ENCODE measurements around the gene ANO4.
"Not testable (repeated sequence)": the region's sequence is repeated elsewhere in the genome, so short reads cannot be mapped to it uniquely, and the experiment has no call there.

ANO4 gene

GRCh38 chr12:100976735-100977134, 182.2 kb downstream of the ANO4 start:
- no peak overlapping the region for H3K27ac ChIP-seq (ENCODE audit: low read depth, low read length)

GRCh38 chr12:100980856-100981255, 186.3 kb downstream of the ANO4 start:
- Histone ChIP-seq H3K9ac (ENCODE audit: low read length) (no peak overlapping the region), H3K36me3 (ENCODE audit: insufficient read depth, low read length) (no peaks in the 10 kb centered on the region), H3K9me3 (ENCODE audit: low read length) (no peaks in the 10 kb centered on the region), H3K4me3 (ENCODE audit: low read depth in 1 of 2, low read length in 2 of 2) (no peak overlapping the region), H3K27me3 (ENCODE audit: control insufficient read depth in 1 of 2, insufficient read depth in 2 of 2, low read length in 2 of 2) (no peaks in the 10 kb centered on the region), H3K27ac (ENCODE audit: low read depth, low read length) (no peak overlapping the region), H3K4me1 (ENCODE audit: insufficient read depth, low read length) (no peaks in the 10 kb centered on the region)

More at GRCh38 chr12:100976735-100977134, 182.2 kb downstream of the ANO4 start:
- Histone ChIP-seq H3K4me3 (ENCODE audit: low read depth in 1 of 2, low read length in 2 of 2) (no peak overlapping the region), H3K4me1 (ENCODE audit: insufficient read depth, low read length) (no peaks in the 10 kb centered on the region), H3K9me3 (ENCODE audit: low read length) (no peaks in the 10 kb centered on the region), H3K36me3 (ENCODE audit: insufficient read depth, low read length) (no peaks in the 10 kb centered on the region), H3K9ac (ENCODE audit: low read length) (no peak overlapping the region), H3K27me3 (ENCODE audit: control insufficient read depth in 1 of 2, insufficient read depth in 2 of 2, low read length in 2 of 2) (no peaks in the 10 kb centered on the region)

DNA sequence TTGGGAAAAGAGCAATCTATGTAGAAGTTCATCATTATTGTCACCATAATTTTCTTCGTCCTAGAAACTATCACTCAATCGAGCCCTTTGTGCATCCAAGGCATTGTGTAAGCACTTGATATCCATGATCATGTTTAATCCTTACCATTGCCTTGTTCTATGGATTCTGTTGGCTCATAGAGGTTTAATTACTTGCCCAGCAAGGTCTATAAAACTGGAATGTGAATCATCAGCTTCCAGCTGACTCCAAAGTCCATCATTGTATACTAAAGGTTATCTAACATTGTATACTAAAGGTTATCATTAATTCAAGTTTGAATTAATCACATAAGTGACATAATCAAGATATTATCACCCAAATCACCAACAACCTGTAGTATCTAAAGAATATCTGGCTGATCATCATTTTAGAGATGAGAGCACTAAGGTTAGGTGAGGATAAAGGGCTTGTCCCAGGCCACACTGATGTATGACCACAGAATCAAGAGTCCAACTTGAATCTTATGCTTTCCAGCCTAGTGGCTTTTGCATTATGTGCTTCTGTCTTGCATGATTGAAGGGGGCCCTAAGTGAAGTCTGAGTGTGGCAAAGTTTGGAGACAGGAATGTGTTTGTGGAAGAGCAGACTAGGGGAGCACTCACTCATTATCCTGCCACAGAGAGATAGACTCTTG, 188.1 kb downstream of the ANO4 start:
- Histone ChIP-seq H3K9me3 (ENCODE audit: low read length) (no peaks in the 10 kb centered on the region), H3K4me3 (ENCODE audit: low read depth in 1 of 2, low read length in 2 of 2) (no peak overlapping the region), H3K9ac (ENCODE audit: low read length) (no peak overlapping the region), H3K27ac (ENCODE audit: low read depth, low read length) (no peak overlapping the region), H3K36me3 (ENCODE audit: insufficient read depth, low read length) (no peaks in the 10 kb centered on the region), H3K27me3 (ENCODE audit: control insufficient read depth in 1 of 2, insufficient read depth in 2 of 2, low read length in 2 of 2) (no peaks in the 10 kb centered on the region), H3K4me1 (ENCODE audit: insufficient read depth, low read length) (no peaks in the 10 kb centered on the region)

GRCh38 chr12:100984796-100985195, 190.2 kb downstream of the ANO4 start:
- Histone ChIP-seq H3K9me3 (ENCODE audit: low read length) (no peaks in the 10 kb centered on the region), H3K36me3 (ENCODE audit: insufficient read depth, low read length) (no peaks in the 10 kb centered on the region), H3K9ac (ENCODE audit: low read length) (no peak overlapping the region), H3K27ac (ENCODE audit: low read depth, low read length) (no peak overlapping the region), H3K4me1 (ENCODE audit: insufficient read depth, low read length) (no peaks in the 10 kb centered on the region), H3K4me3 (ENCODE audit: low read depth in 1 of 2, low read length in 2 of 2) (no peak overlapping the region), H3K27me3 (ENCODE audit: control insufficient read depth in 1 of 2, insufficient read depth in 2 of 2, low read length in 2 of 2) (no peaks in the 10 kb centered on the region)

- Histone ChIP-seq H3K27me3 (ENCODE audit: control insufficient read depth in 1 of 2, insufficient read depth in 2 of 2, low read length in 2 of 2) (no peaks in the 10 kb centered on the region), H3K9ac (ENCODE audit: low read length) (no peak overlapping the region), H3K9me3 (ENCODE audit: low read length) (no peaks in the 10 kb centered on the region), H3K4me3 (ENCODE audit: low read depth in 1 of 2, low read length in 2 of 2) (no peak overlapping the region), H3K36me3 (ENCODE audit: insufficient read depth, low read length) (no peaks in the 10 kb centered on the region), H3K4me1 (ENCODE audit: insufficient read depth, low read length) (no peaks in the 10 kb centered on the region), H3K27ac (ENCODE audit: low read depth, low read length) (no peak overlapping the region)
These were observed 192.3 kb downstream of the ANO4 start for GRCh38 chr12:100986595-100987547.

DNA sequence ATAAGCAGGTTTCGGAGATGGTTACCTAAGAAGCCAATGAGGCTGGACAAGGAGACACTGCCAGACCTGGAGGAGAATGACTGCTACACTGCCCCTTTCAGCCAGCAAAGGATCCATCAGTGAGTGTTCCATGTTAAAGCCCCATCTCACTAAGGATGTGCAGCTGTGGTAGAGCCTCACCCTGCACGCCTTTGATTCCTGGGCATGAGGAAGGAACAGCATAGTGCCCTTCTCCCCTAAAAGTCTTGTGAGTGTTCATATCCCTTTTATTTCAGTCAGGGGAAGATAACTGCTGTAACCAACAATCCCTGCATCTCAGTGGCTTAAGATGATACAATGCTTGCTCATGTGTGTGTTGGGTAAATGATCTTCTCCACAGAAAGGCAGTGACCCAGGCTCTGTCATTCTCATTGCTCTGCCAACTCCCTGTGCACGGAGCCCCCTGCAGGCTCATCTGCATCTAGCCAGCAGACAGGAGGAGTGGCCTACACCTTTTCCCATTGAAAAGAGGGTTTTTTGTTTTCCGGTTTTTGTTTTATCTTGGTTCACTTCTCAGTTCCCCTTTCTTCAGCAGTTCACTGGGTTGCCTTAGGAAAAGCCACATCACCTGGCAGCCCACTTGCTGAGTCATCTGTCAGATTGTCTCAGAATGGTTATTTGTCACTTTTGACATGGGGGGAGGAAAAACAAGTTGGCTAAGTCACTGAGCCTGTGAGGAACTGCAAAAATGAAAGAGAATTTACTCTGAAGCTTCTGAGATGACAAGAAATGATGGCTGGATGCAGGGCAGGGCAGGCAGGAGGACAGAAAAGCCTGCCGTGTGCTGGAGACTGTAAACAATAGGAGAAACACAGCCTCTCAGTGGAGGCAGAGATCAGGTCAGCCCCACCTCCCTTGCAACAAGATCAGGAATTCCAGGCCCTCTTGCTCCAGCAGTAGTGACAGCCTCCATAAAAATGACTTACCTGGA, 193.3 kb downstream of the ANO4 start:
- Histone ChIP-seq H3K27ac (ENCODE audit: low read depth, low read length) (no peak overlapping the region), H3K4me1 (ENCODE audit: insufficient read depth, low read length) (no peaks in the 10 kb centered on the region)

DNA sequence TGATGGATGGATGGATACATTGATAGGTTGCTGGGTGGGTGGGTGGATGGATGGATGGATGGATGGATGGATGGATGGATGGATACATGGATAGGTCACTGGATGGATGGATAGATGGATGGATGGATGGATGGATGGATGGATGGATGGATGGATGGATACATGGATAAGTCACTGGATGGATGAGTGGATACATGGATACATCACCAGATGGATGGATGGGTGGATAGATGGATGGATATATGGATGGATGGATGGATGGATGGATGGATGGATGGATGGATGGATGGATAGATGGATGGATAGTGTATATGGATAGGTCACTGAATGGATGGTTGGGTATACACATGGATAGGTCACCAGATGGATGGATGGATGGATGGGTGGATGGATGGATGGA, 194.9 kb downstream of the ANO4 start:
- not testable (repeated sequence) for H3K4me1 ChIP-seq (ENCODE audit: insufficient read depth, low read length); H3K27ac ChIP-seq (ENCODE audit: low read depth, low read length); H3K27me3 ChIP-seq (ENCODE audit: control insufficient read depth in 1 of 2, insufficient read depth in 2 of 2, low read length in 2 of 2); H3K4me3 ChIP-seq (ENCODE audit: low read depth in 1 of 2, low read length in 2 of 2); H3K9ac ChIP-seq (ENCODE audit: low read length); H3K36me3 ChIP-seq (ENCODE audit: insufficient read depth, low read length); H3K9me3 ChIP-seq (ENCODE audit: low read length)

More for the DNA sequence above, 193.3 kb downstream of the ANO4 start:
- Histone ChIP-seq H3K9me3 (ENCODE audit: low read length) (no peaks in the 10 kb centered on the region), H3K4me3 (ENCODE audit: low read depth in 1 of 2, low read length in 2 of 2) (no peak overlapping the region), H3K36me3 (ENCODE audit: insufficient read depth, low read length) (no peaks in the 10 kb centered on the region), H3K27me3 (ENCODE audit: control insufficient read depth in 1 of 2, insufficient read depth in 2 of 2, low read length in 2 of 2) (no peaks in the 10 kb centered on the region), H3K9ac (ENCODE audit: low read length) (no peak overlapping the region)

DNA sequence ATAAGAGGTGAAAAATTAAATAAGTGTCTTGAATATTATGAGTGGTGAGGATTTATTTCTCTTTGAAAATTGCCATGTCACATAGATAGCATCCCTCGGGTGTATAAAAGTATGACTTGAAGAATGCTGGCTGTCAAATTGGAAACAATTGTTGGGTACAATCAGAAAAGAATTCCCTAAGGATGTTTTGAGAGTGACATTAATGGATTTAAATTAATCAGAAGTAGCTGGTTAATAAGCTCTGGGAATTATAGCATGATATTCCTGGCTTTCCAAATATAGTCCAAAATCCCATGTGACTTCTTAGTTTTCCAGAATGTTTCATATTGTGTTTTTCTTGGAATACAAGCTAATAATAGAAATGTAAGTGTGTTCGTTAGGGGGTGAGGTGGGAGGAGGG, 196.5 kb downstream of the ANO4 start:
- H3K27ac ChIP-seq (ENCODE audit: low read depth, low read length): no peak overlapping the region

DNA sequence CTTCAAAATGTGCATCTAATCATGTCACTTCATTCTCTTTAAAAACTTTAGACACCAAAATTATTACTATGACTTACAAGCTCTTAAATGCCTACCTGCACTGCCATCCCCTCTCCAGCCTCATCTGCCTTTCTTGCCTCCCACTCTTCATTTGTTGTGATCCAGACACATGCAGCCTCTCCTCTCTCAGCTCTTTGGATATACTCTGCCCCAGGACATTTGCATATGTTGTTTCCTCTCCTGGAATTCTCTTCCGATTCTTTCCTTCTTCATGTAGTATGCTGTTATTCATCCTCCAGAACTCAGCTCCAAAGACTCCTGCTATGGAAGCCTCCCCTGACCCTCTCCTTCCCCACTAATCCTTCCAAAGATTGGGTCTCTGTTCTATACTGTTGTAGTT, 197.6 kb downstream of the ANO4 start:
- no peaks in the 10 kb centered on the region for H3K36me3 ChIP-seq (ENCODE audit: insufficient read depth, low read length)
- H3K4me1 ChIP-seq (ENCODE audit: insufficient read depth, low read length): no peaks in the 10 kb centered on the region
- H3K9ac ChIP-seq (ENCODE audit: low read length): no peak overlapping the region
- H3K27me3 ChIP-seq (ENCODE audit: control insufficient read depth in 1 of 2, insufficient read depth in 2 of 2, low read length in 2 of 2): no peaks in the 10 kb centered on the region
- H3K4me3 ChIP-seq (ENCODE audit: low read depth in 1 of 2, low read length in 2 of 2): no peak overlapping the region
- no peaks in the 10 kb centered on the region for H3K9me3 ChIP-seq (ENCODE audit: low read length)
- no peak overlapping the region for H3K27ac ChIP-seq (ENCODE audit: low read depth, low read length)

More for the DNA sequence above, 196.5 kb downstream of the ANO4 start:
- Histone ChIP-seq H3K9me3 (ENCODE audit: low read length) (no peaks in the 10 kb centered on the region), H3K4me3 (ENCODE audit: low read depth in 1 of 2, low read length in 2 of 2) (no peak overlapping the region), H3K4me1 (ENCODE audit: insufficient read depth, low read length) (no peaks in the 10 kb centered on the region), H3K36me3 (ENCODE audit: insufficient read depth, low read length) (no peaks in the 10 kb centered on the region), H3K27me3 (ENCODE audit: control insufficient read depth in 1 of 2, insufficient read depth in 2 of 2, low read length in 2 of 2) (no peaks in the 10 kb centered on the region), H3K9ac (ENCODE audit: low read length) (no peak overlapping the region)

- no peaks in the 10 kb centered on the region for H3K27me3 ChIP-seq (ENCODE audit: control insufficient read depth in 1 of 2, insufficient read depth in 2 of 2, low read length in 2 of 2)
- H3K4me1 ChIP-seq (ENCODE audit: insufficient read depth, low read length): no peaks in the 10 kb centered on the region
- no peak overlapping the region for H3K9ac ChIP-seq (ENCODE audit: low read length)
- H3K4me3 ChIP-seq (ENCODE audit: low read depth in 1 of 2, low read length in 2 of 2): no peak overlapping the region
- no peaks in the 10 kb centered on the region for H3K9me3 ChIP-seq (ENCODE audit: low read length)
- H3K27ac ChIP-seq (ENCODE audit: low read depth, low read length): no peak overlapping the region
- H3K36me3 ChIP-seq (ENCODE audit: insufficient read depth, low read length): no peaks in the 10 kb centered on the region
These were observed 199.4 kb downstream of the ANO4 start for GRCh38 chr12:100993916-100994450.

GRCh38 chr12:100995201-100995600, 200.6 kb downstream of the ANO4 start:
- Histone ChIP-seq H3K9ac (ENCODE audit: low read length) (no peak overlapping the region), H3K27me3 (ENCODE audit: control insufficient read depth in 1 of 2, insufficient read depth in 2 of 2, low read length in 2 of 2) (no peaks in the 10 kb centered on the region), H3K27ac (ENCODE audit: low read depth, low read length) (no peak overlapping the region), H3K4me1 (ENCODE audit: insufficient read depth, low read length) (no peaks in the 10 kb centered on the region), H3K9me3 (ENCODE audit: low read length) (no peaks in the 10 kb centered on the region), H3K4me3 (ENCODE audit: low read depth in 1 of 2, low read length in 2 of 2) (no peak overlapping the region), H3K36me3 (ENCODE audit: insufficient read depth, low read length) (no peaks in the 10 kb centered on the region)

Data from muscle layer of colon (tissue), 2 donors.